Neural cell (in vitro differentiated cells): Measurements from ENCODE around the gene SPAG7.

Source experiments
- CTCF ChIP-seq: fragments of 450-650 bp; IDR thresholded peaks from 2 replicates; pipeline ENCODE4 v1.5.1; 2014; ENCODE audit warnings: antibody characterized with exemption, mild to moderate bottlenecking, moderate library complexity; ENCODE audit not compliant: poor library complexity, severe bottlenecking
- EP300 ChIP-seq: fragments of 450-650 bp; conservative IDR thresholded peaks from 2 replicates; pipeline ENCODE4 v1.6.1; 2014; ENCODE audit warnings: antibody characterized with exemption, mild to moderate bottlenecking, moderate library complexity; ENCODE audit not compliant: poor library complexity, severe bottlenecking
- EZH2 ChIP-seq: fragments of 200-600, 300-800 bp; shearing (Covaris generic), sonication (generic); IDR thresholded peaks from 2 replicates; pipeline ENCODE4 v1.6.1; 2014; ENCODE audit warnings: antibody characterized with exemption, low read length, borderline replicate concordance, mild to moderate bottlenecking; ENCODE audit not compliant: insufficient read depth, poor library complexity, severe bottlenecking
- MXI1 ChIP-seq: fragments of 450-650 bp; conservative IDR thresholded peaks from 2 replicates; pipeline ENCODE4 v1.6.1; 2014; ENCODE audit warnings: antibody characterized with exemption, mild to moderate bottlenecking; ENCODE audit not compliant: poor library complexity, severe bottlenecking
- POLR2AphosphoS5 ChIP-seq: IDR thresholded peaks from 2 replicates; pipeline ENCODE4 v1.6.1; 2012
- RAD21 ChIP-seq: fragments of 450-650 bp; conservative IDR thresholded peaks from 2 replicates; pipeline ENCODE4 v1.6.1; 2014; ENCODE audit warnings: antibody characterized with exemption, mild to moderate bottlenecking, moderate library complexity
- REST ChIP-seq: IDR thresholded peaks from 2 replicates; pipeline ENCODE4 v1.6.1; 2012; ENCODE audit warnings: borderline replicate concordance
- TAF1 ChIP-seq: IDR thresholded peaks from 2 replicates; pipeline ENCODE4 v1.6.1; 2012; ENCODE audit warnings: low read depth

GRCh38 chr17:4933646-4934045 is 34.0 kb downstream of the SPAG7 start:
- TF ChIP-seq CTCF (no peak), TAF1 (no peak), POLR2AphosphoS5 (no peak), EP300 (no peak), REST (no peak), RAD21 (no peak), EZH2 (no peak), MXI1 (no peak)
